Germinal center (tissue), 1 donor: ENCODE results near the gene SND1.
A peak's percentile ranks its signal among the peaks of the same experiment; 100 is the strongest.

Source experiments
- DNase-seq: peaks from one replicate; pipeline ENCODE4 v3.0.0; 2012; ENCODE audit warnings: mixed read lengths, low spot score

Gene SND1

DNA sequence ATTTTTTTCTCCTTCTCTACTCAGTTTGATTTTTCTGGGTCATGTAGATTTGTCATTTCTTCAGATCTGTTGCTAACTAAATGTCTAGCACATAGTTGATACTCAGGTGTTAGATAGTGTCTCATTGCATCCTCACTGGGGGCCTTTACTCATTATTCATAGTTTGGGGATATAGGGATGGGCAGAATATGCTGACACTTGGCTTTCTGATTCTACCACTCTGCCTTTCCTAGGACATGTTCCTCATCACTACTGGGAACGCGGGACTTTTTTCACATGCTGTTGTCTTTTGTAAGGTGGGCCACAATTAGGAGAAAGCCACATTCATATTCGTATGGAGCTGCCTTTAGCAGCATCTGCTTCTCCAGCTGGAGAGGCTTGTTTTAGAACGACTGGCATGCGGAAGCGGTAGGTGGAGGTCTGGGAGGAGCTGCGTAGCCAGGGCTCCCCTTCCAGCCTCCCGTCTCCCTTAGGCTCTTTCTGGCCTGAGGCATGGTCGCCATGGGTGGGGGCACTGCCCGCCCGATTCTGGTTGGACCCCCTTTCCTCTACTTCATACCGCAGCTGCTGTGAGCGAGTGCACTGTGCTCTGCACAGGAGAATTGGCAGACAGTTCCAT lies 78.8 kb downstream of the SND1 start:
- DNase-seq: no peak

DNA sequence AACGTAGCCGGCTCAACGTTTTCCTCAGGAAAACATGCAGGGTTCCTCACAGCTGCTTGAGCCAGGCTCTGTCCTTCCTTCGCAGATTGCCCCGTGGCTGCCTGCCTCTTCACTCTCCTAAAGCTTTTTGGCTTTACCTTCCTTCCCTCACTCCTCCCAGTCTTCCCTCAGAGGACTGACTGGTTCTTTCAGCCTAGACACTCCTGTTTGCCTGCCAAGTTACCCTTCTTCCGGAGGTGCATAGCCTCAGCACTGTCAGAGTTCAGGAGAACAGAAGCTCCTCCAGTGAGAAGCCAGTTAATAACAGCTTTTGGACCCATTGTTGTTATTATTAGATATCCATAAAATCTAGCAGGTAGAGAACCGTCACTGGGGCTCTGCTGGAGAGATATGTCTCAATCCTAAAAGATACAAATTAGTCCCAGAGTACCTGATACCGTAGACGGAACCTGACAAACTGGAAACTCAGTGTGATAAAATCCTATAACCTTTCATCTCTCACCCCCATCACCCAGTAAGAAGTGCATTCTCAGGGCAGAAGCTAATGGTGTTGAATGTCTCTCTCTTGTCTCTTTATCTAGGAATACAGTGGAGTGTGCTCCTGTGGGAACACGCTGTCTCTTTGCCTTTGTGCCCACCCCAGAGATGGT lies 79.6 kb downstream of the SND1 start:
- DNase-seq: no peak

DNA sequence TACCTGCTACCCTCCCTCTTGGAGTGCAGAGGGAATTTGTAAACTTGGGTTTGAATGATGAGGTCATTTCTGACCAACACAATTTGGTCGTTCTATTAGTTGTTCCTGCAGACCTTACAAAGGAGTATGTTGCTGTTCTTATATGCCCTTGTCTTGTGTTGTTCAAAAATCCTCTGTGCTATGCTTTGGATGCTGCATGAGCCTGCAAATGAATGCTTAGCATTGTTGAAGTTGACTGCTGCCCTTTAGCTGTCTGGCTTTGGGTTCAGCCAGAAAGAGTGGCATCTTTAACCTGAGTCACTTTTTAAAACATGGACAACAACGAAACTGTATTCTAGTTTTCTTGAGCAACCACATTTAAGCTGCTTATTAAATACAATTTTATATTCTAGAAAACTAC lies 80.3 kb downstream of the SND1 start:
- no peak for DNase-seq

DNA sequence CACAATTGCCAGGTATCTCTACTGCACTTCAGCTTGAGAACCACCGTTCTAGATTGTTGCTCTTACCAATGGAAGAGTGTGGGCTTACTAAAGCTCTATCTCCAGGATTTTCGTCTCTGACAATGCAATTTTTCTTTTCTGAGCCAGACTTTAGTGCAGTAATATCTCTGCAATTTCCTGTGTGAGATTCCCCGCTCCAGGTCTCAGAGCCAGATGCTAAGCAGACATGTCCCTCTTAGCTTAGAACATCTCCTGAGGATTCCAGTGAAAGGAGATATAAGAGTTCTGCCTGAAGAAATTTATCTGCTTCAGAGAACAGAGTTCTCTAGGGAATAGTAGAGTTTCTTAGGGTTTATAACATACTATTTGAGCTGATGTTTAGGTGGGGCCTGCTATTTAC lies 82.0 kb downstream of the SND1 start:
- DNase-seq: no peak

DNA sequence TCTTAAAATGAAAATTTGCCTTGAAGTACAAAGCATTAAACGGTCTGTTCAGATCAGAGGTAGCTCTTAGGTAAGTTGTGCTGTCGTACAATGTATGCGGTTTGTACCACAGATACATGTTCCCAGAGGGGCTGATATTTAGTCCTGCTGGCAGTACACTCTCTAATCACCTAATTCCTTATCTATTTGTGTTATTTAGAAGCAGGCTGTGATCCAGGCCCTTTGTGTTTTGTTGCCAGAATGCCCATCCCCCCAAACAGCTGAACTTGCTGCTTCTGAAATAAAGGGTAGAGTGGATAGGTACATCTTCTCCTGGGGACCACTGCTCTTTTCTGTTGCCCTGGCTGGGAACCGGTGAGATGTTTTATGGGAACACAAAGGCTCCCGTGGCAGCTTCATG lies 84.5 kb downstream of the SND1 start:
- no peak for DNase-seq

DNA sequence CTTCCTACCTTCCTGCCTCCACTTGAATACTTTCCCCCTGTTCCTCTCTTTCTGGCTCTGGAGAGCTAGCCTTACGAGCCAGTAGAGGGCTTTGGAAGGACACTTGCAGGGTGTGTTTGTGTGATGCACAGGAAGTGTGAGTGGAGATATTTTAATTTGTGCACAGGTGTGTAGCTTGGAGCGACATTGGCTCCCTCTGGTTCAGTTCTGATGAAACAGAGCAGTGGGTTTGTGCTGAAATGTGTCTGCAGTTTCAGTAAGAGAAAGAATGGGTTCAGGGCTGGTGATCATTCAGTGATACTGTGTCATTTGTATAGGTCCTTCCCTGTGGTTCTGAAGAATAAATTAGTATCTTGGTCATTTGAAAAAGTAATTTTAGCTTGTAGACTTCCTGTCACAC lies 86.9 kb downstream of the SND1 start:
- DNase-seq: peak; percentile 5

DNA sequence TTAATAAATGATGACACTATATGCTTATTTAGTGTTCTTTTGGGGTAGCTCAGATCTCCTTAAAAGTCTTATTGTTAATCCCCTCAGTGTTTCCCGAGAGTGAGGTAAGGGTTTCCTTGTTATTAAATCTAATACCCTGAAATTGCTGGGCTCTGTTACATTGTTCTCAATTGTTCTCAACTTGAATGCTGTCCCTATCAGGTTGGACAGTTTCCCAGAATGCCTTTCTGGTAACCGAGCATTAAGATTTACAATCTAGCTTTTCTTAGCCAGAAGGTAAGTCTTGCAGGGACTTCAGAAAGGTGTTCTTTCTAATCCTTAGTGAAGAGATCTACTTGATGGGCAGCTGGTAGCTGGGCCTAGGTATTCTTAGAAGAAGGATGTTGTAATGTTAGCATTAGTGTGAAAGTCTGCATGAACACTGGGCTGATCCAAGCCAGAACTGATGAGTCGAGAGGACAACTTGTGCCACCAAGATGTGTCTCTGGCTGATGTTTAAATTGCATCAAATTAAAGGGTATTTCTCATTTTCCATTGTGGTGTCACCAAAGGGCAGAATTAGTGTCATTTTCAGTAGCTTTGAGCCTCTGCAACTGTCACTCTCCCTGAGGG lies 89.9 kb downstream of the SND1 start:
- DNase-seq: no peak

DNA sequence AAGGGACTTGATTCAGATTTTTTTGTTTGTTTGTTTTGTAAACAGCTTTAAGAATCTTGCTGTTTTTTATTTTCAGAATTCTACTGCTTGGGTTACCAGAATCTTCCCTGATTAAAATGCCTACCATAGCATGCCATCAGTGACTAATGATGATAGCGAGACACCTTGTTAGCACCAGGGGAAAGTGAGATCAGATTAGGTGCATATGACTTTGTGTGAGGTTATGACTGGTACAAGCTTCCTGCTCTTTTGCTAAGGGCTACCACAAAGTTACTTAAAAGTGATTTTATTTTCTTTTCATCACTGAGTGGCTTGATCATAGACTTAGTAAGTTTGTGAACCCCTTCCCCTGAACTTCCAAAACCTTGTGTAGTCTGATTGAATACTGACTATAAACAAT lies 93.5 kb downstream of the SND1 start:
- no peak for DNase-seq

DNA sequence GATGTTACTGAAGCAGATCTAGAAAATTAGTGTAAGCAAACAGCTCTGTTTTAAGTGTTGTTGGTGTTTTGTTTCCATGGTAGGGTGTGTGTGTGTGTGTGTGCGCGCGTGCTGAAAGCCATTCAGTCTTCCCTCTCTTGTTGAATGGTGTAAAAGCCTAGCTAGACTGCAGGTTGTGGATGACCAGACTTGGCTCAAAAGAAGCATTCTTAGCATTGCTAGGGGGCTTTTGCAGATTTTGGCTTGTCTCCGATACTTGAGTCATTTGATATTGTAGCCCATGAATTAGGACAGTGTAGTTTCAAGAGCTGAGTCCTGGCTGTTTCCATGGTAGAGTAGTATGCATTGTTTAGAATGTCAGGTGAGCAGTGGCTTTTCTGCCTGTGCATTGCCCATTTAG lies 99.1 kb downstream of the SND1 start:
- DNase-seq: no peak

DNA sequence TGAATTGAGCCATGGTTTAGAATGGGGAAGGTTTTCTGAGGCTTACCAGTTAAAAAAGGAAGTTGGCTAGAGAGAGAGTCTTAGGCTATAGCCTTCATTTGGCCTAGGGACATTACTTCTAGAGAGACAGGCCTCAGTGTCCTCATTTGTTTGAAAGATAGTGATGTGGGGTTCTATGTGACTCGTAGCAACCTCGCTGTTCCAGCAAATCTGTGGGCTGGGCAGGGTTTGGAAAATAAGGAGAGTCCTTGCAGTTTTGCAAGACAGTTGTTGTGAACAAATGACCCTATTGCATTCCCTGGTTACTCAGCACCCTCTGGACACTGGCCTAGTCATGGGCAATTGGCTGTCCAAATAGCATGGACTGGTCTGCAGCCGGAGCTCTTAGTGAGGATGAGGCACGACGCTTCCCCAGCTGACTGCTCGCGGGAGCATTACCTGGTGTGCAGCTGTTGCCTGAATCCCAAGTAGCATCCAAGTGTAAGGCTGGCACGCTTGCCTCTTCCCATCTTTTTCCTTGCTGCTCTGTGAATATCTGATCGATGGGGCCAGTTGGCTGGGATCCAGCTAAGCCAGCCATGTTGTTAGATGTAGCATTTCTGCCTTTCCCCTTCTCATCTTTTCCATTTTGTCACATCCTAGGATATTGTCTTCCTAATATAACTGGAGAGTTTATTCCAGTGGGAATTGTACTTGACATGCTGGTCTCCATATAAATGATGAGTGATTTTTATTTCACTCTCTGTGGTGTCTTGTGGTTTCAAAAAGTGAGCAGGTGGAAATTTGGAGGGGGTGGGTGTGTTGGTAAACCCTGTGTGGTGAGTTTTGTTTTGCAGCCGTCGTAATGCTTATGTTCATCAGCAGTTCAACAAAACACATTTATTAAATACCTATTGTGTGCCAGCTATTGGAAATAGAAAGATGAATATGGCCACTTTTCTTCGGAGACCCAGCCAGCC lies 99.8 kb downstream of the SND1 start:
- DNase-seq: no peak

DNA sequence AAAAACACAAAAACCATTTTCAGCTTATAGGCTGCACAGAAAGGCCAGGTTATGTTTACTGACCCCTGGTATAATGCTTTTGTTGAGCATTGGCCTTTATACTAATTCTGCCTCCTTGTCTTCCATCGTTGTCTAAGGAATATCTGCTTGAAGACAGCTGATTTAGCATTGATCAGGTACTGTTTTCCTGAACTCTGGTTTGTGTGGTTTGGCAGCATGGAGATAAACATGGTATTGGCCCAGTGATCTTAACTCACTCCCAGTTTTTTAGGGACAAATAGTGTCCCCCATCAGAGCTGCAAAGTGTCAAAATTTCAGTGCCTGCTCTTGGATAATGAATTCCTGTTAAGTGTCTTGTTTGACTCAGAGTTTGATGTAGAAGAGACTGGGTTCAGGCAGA lies 100.8 kb downstream of the SND1 start:
- DNase-seq: no peak

DNA sequence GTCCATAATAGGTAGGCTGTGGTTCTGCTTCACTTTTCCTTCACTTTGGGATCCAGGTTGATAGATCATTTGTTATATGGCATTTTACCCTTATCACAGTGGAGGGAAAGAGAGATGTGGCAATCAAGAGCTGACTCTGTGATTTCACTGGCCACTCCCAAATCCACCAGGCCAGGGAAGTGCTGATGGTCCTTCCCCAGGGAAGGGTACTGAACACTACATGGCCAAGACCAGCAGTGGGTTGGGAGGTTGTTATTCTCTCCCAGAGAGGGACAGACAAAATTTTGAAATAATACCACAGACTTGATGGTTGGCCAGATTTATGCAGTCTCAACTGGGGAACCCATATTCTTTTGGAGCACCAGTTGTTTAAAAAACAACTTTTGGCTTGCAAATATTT lies 102.5 kb downstream of the SND1 start:
- DNase-seq: no peak

DNA sequence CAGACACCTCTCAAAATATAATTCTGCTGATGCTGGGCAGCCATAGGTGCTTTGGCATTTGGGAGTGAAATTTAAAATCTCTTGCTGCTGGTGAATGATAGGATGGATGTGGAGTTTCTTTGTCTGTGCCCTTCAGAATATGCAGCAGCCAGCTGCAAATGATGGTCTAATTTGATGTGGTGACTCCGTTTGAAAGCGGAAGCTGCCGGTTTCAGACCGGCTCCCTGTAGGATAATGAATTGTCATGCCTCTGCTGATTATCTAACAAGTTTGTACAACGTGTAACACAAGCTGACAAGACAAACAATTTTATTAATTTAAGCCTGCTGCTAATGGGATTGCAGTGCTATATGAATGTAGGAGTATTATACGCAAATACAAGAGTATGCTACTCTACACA lies 103.5 kb downstream of the SND1 start:
- no peak for DNase-seq

DNA sequence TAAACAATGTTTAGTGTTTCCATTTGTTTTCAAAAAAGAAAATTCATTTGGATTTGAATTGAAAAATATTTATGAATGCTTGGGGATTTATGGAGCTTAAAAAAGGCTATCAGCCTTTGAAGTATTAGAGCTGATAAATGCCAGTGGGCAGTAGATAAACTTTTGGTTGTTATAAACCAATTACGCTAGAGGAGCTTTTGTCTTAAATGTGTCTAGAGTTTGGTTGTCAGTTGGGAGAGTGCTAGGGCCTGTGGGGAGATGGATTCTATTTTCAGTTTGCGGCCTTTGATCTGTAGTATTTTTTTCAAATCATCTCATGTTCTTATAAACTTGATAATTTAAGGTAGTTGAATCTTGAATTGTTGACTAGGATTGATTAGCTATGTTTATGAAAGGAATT lies 104.0 kb downstream of the SND1 start:
- DNase-seq: no peak

DNA sequence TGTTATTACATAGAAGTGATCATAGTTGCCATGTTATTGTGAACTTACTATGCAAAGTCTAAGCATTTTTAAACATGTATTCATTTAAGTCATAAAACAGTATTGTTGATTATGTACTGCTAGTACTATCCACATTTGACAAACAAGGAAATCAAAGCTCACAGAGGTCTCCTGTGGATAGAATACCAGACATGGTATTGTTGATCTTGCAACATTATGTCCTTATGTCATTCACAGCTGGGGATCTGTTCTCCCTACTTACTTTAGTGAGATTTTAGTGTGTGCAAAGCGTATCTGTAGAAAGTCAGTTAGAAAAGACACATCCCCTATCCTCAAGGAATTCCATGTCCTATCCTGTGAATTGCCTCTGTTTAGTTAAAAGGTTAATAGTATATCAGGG lies 106.1 kb downstream of the SND1 start:
- DNase-seq: no peak

DNA sequence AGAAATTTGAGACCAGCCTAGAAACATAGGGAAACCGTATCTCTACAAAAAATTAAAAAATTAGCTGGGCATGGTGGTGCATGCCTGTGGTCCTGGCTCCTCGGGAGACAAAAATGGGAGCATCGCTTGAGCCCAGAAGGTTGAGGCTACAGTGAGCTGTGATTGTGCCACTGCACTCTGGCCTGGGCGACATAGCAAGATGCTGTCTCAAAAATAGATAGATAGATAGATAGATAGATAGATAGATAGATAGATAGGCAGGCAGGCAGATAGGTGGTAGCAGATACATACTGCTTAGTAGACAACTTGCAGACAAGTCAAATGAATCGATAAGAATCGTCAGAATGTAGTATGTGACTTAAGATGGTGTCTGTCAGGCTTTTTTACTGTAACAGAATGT lies 106.9 kb downstream of the SND1 start:
- DNase-seq: no peak

DNA sequence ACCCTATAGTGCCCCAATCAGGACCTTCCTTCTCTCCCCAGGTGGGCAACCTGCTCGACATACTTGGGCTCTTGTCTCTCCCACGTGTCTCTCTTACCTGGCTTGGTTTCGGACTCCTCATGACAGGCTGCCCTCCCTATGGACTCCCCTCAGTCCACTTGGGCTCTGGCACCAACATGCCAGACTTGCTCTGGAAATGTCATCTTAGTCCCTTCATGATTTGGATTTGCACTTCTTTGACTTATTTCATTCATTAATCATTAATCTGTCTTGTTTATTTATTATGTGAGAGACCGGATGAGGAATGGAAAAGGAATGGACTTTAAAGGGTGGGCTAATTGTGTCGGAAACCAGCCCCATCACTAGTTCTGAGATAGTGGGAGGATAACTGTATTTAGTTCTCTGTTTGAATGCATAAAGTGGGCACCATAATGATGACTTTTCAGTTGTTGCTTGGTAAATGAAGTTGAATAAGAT lies 108.0 kb downstream of the SND1 start:
- DNase-seq: no peak

DNA sequence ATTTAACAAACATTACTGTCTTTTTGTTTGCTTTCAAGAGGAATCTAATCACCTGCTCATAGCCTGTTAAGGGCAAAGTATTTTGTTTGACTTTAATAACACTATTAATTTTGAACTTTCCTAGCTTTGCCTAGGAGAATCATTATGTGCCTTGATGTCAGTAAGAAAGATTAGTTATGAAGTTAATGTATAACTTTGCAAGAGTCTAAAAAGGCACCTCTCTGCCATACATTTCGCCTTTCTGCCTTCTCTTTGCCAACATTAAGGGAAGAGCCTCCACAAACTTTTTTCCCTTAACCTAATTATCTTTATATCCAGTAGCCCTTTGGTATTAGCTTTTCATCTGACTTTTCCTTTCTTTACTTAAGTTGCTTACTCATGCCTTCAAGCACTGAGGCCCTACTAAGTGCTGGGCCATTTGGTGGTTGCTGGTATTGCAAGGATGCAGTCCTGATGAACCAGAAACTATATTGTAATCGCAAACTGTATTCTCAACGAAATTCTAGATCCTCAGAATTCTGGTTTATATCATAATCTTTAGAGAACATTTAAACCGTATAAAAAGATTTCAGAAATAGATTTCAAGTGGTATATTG lies 108.5 kb downstream of the SND1 start:
- no peak for DNase-seq

DNA sequence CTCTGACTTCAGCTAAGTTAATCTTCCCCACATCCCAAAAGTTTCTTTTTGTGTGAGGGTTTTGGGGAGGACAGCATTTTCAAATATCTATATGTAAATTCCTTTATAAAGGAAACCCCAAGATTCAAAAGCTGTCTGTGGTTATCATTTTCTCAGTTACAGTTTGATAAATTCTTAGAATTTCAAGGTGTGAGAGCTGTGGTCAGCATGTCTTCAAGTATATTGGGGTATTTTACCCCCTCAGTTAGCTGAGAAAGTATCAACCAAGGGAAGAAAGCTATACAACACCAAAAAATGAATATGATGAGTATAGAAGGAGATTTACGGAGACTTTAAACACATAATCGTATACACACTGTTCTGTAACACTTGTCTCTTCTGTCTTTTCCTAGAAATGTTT lies 109.2 kb downstream of the SND1 start:
- DNase-seq: no peak

DNA sequence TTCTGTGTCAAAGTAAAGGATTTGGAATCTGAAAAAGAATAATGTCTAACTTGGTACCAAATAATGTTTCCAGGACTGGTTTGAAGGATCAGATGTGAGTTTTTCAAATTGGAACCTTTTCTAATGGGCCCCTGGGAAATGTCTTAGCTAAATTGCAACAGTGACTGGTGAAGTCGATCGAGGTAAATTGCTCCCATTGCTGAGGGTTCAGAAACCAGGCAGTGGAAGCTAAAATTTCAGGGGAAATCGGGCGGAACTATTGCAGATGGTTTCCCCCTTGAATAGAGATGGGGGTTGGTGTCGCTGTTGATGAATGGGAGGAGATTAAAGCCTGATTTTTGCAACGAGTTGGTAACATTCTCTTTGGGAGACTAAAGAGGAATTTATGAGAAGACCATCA lies 112.7 kb downstream of the SND1 start:
- DNase-seq: no peak

DNA sequence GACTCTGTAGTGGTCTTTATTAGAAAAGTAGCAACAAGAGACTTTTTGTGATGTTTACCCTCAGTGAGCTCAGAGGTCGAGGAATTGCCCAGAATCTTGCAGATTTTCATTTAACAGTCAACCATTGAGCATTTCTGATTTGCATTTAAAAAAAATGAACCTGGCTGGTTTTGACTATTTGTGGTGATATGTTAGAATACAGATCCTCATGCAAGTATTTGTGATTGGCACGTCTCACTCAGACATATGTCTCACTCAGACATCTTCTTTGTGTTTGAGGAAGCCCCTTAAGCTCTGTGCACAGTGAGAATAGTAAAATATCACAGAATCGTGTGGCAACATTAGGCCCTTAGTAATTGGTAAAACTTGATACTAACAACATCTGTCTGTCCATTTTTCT lies 113.2 kb downstream of the SND1 start:
- no peak for DNase-seq

DNA sequence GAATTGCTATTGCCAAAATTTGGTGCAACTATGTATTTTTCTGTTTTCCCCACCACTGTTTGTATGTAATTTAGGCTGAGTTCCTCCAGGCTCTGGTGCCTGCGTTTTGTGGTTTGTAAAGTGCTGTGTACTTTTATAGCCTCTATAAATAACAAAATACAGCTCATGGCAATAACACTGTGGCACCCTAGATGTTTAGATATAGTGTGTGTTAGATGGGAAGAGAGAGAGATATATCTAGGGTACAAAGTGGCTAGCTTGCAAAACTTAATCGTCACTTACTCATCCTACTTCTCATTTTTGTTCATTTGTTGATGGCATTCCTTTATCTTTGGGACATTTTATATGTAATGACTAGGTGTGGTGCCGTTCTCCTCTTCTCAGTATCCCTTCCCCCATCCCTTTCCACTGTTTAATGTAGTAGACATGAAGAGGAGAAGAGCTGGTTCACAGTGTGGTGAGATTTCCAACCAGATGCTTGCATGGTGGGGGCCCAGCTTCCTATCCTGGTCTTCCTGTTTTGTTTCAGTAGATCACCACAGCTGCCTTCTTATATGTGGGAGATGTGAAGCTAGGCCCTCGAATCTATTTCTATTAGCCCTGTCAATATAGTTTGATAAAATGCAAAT lies 115.0 kb downstream of the SND1 start:
- no peak for DNase-seq
